HPDE6-E6E7 (cell line): ENCODE data around the gene MYO6.
"Not testable (repeated sequence)": the region's sequence is repeated elsewhere in the genome, so short reads cannot be mapped to it uniquely, and the experiment has no call there.

Source experiments
- DNase-seq: peaks from one replicate; pipeline ENCODE4 v3.0.0; 2011; ENCODE audit warnings: missing footprints; ENCODE audit errors: extremely low spot score

The MYO6 gene

GRCh38 chr6:75748743-75749538 is at the start of gene MYO6:
TSS of gene MYO6 (plus strand) at chr6:75749239. CDS start at chr6:75817548, 68,309 bp downstream.
- peak; percentile 39 for DNase-seq

DNA sequence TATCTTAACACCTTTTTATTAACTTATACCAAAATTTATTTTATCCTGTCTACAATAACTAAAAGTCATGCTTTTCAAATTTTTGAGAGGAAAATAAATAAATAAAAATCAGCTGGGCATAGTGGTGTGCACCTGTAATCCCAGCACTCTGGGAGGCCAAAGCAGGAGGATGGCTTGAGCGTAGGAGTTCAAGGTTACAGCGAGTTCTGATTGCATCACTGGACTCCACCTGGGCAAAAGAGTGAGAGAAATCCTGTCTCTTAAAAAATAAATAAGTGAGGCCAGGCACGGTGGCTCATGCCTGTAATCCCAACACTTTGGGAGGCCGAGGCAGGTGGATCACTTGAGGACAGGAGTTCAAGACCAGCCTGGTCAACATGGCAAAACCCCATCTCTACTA is 40.7 kb upstream of the MYO6 start:
- not testable (repeated sequence) for DNase-seq

- no peak for DNase-seq
Measured at GRCh38 chr6:75711173-75711572, 37.9 kb upstream of the MYO6 start.

DNA sequence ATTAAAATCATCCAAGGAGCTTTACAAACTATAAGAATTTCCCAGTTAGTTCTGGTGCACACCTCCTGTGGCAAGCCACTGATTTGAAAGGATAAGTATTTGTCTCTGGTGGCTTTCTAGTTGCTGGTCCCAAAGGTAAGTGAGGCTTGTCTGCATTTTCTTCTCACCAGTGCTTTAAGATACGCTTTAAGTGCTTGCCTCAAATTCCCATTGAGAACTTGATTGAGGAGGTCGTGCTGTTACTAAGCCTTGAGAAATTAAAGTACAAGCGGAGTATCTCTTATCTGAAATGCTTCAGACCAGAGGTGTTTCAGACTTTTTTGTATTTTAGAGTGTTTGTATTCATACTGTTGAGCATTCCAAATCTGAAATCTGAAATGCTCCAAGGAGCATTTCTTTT is 29.9 kb upstream of the MYO6 start:
- DNase-seq = no peak

DNA sequence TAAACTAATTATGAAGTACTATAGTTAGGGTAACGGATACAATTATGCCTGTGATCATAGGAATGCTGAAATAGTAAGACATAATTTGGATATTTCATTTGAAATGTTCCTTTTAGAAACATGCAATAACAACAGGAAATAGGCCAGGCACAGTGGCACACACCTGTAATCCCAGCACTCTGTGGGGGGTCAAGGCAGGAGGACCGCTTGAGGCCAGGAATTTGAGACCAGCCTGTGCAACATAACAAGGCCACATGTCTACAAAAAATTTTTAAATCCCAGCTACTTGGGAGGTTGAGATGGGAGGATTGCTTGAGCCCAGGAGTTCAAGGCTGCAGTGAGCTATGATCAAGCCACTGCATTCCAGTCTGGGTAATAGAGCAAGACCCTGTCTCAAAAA is 25.7 kb upstream of the MYO6 start:
- no peak for DNase-seq

- DNase-seq = no peak
Measured at GRCh38 chr6:75727206-75727605, 21.8 kb upstream of the MYO6 start.

DNA sequence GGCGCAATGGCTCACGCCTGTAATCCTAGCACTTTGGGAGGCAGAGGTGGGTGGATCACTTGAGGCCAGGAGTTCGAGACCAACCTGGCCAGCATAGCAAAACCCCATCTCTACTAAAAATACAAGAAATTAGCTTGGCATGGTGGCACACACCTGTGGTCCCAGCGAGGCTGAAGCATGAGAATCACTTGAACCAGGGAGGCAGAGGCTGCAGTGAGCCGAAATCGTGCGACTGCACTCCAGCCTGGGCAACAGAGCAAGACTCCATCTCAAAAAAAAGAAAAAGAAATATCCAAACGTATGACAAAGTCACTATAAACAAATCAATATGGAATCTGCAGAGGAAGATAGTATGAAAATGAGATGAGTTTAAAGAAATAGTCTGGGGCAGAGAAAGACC is 18.0 kb upstream of the MYO6 start:
- DNase-seq = not testable (repeated sequence)

- peak; percentile 31 for DNase-seq
Measured at GRCh38 chr6:75735491-75736186, 13.4 kb upstream of the MYO6 start.

- DNase-seq = no peak
Measured at GRCh38 chr6:75743971-75744370, 5.1 kb upstream of the MYO6 start.

DNA sequence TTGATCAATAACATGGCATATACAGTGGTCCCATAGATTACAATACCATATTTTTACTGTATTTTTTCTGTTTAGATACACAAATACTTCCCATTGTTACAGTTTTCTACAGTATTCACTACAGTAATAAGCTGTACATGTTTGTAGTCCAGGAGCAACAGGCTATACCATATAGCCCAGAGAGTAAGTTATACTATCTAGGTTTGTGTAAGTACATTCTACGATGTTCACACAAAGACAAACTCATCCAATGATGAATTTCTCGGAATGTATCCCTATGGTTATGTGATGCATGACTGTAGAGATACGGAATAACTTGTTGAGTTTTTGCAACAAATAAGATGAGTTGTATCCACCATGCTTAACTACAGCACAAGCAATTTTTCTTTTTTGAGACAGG is 3.6 kb upstream of the MYO6 start:
- DNase-seq = no peak

GRCh38 chr6:75746221-75746620 is 2.8 kb upstream of the MYO6 start:
- no peak for DNase-seq

DNA sequence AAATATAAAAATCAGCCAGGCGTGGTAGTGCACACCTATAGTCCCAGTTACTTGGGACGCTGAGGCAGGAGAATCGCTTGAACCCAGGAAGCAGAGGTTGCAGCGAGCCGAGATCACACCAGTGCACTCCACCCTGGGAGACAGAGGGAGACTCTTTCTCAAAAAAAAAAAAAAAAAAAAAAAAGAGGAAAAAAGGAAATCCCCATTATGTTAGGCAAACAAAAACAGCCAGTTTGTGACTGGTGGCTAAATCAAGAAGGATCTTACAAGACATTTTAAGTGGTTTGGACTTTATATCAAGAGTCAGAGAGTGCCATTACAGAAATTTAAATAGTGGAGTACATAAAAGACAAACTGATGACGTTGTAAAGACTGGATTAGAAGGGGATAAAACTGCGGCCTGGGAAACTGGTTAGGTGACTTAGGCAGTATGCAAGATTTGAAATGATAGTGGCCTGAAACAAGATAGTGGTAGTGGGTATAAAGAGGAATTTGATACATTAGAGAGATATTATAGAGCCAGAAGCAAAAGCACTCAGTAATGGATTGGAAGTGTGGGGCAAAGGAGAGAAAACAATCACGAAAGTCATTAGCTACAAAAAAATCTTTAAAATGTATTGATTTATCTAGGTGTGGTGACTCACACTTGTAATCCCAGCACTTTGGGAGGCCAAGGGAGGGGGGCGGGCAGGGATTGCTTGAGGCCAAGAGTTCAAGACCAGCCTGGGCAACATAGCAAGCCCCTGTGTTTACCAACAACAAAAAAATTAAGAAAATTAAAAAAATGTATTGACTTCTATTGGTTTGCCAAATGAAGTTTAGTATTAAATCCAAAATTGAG is 1.7 kb upstream of the MYO6 start:
- DNase-seq = no peak

GRCh38 chr6:75748003-75748742 is 866 bp upstream of the MYO6 start:
- no peak for DNase-seq

- no peak for DNase-seq
Measured at GRCh38 chr6:75751443-75751842, 2.4 kb downstream of the MYO6 start.

GRCh38 chr6:75752365-75752764 is 3.3 kb downstream of the MYO6 start:
- peak; percentile 16 for DNase-seq

GRCh38 chr6:75755704-75756103 is 6.7 kb downstream of the MYO6 start:
- no peak for DNase-seq

DNA sequence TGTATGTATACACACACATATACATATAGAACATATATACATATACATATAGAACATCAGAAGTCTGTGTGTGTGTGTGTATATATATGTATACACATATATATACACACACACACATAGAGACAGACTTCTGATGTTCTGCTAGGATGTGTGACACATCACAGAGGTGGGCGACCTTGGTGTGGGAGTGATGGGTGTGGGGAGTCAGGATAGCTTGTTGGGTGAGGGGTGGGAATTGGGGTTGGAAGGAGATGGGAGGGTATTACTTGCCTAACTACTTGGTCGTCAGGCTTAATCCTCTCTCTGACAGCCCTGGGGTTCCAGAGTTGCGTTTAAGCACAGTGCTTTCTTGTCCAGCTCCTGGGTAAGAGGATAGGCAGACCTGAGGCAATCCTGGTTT is 8.3 kb downstream of the MYO6 start:
- DNase-seq = no peak

GRCh38 chr6:75758061-75758460 is 9.0 kb downstream of the MYO6 start:
- no peak for DNase-seq

DNA sequence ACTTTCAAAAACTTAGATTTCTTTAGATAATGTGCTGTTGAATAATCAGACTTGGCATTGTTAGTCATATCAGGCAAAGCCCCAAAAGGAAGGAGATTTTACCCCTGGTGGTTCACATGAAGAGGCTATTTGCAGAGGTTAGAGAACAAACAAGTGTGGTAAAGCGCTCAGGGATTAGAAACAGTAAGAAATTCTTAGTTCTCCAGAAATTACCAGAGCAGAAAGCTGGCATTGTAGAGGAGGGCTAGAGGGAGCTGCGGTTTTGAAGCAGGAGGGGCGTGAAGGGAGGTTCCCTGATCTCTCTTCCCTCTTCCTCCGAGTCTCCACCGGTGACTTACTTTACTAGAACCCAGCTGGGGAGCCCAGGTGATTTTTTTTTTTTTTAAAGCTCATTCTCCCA is 10.2 kb downstream of the MYO6 start:
- no peak for DNase-seq

- no peak for DNase-seq
Measured at GRCh38 chr6:75760320-75760719, 11.3 kb downstream of the MYO6 start.

DNA sequence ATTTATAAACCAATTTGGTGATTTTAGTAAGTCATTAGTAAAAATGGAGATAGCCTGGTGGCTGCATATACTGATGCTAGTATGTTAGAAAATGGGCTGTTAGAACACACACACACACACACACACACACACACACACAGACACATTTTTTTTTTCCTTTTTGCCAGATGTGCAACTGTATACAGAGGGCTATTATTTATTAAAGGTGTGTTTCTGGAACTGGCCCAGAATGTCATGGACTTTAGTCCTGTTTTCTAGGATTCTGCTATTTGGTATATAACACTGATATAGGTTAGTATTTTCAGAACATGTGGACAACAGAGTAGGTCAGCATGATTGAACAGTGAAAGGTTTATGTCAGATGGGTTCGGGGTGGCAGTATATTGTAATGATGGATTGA is 12.4 kb downstream of the MYO6 start:
- no peak for DNase-seq

- no peak for DNase-seq
Measured at GRCh38 chr6:75762063-75762462, 13.0 kb downstream of the MYO6 start.
